NCI-H2107 treated with DMSO at 0.1 percent for 48 hours (cell line): ENCODE measurements around the gene POMT1.
"Not testable (repeated sequence)": the region's sequence is repeated elsewhere in the genome, so short reads cannot be mapped to it uniquely, and the experiment has no call there.

Source experiments
- DNase-seq: peaks from one replicate; lab custom pipeline; 2025; ENCODE audit not compliant: unreplicated experiment; lab: John Stamatoyannopoulos, UW

The POMT1 gene

DNA sequence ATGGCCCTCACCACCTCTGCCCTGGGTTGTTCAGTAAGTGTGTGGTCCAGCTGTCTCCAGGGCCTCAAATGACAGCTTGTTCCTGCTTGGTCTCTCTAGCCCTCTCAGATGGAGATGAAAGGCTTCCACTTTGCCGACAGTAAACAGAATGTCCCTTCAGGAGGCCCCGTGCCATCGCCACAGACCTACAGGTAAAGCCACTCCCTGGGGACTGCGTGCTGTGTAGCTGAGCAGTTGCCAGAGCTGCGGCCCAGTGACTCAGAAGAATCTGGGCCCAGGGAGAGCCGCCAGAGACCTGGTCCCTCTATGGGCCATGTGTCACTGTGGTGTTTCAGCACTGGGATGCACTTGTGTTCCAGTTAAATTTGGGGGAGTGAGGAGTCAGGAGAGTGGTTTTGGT, 10.6 kb upstream of the POMT1 start:
- DNase-seq = no peak

DNA sequence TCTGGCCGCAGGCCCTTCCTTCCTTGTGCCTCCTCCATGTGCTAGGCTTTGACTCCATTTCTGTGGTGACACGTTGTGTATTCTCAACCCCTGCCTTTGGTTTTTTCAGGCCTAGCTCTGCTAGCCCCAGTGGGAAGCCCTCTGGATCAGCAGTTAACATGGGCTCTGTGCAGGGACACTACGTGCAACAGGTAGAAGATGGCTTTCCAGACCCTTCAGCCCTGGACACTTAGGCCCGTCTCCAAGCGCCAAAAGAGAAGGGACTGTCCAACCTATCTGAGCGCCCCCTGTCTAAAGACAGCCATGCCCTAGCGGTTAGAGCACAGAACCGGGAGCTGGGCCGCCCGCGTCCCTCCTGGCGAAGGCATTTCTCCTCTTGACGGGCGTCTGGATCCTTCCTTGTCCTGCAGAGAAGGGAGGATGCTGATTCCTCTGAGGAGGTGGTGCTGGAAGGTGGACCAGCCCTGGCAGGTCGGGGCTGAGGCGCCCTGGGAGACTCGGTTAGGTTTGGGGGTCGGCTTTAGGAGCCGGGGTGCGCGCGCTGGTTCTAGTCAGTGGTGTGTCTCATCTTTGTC, 8.3 kb upstream of the POMT1 start:
- DNase-seq = no peak

DNA sequence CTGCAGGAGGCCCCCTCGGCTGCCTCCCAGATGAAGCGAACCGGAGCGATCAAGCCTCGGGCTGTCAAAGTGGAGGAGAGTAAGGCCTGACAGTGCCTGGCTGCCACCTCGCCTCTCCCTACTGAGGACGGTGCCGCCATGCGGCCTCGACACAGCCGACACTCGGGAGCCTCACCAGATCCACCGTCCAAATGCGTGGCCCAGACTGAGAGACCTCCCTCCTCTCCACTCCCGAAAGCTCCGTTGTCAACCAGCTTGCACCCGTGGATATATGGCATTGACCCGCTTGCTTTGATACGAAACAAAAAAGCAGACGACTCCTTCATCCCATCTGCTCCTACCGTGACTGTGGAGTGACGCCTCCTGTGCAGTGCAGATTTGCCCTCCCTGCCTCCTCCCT, 6.9 kb upstream of the POMT1 start:
- DNase-seq = no peak

DNA sequence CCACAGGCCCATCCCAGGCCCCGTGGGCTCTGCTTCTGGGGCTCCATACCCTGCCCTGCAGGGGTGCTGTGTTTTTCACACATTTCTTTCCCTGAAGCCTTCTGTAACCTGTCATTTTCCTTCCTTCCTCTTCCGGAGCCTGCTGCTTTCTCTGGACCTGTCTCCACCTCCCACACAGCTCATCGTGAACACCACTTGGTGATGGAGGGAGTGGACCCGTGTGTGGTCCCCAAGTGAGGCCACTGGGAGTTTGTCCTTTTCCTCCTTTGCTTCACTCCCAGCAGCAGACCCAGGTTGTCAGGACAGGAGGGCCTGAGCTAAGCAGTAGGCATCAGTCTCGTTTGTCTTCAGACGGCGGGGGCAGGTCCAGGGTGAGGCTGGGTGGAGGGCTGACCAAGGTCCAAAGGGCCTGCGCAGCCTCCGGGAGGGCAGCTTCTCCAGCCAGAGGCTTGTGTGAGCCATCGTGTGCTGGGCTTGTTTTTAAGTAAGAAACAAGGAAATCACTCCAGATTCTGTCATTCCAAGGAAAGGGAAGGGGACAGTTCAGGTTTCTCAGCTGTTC, 5.8 kb upstream of the POMT1 start:
- DNase-seq = no peak

DNA sequence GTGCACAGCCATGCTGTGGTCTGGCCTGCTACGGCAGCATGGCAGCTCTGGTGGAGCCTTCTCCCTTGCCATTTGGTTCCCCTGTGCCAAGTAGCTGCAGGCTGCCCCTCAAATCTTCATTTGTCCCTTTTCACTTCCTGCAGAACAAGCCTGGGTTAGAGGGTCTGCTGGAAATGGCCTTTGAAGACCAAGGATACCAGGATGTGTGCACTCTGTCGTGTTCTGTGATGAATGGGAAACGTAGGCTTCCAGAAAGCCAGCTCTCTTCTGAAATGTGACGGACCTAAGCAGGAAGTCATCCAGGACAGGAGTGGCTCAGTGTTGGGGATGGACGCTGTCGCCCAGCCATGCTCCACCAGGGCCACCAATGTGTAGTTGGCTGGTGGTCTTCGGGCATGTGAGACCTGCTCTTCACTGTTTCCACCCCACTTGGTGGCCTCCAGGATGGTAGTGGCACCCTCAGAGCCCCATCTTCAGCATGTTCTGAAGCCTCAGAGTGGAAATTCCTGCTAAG, 3.4 kb upstream of the POMT1 start:
- DNase-seq = no peak

DNA sequence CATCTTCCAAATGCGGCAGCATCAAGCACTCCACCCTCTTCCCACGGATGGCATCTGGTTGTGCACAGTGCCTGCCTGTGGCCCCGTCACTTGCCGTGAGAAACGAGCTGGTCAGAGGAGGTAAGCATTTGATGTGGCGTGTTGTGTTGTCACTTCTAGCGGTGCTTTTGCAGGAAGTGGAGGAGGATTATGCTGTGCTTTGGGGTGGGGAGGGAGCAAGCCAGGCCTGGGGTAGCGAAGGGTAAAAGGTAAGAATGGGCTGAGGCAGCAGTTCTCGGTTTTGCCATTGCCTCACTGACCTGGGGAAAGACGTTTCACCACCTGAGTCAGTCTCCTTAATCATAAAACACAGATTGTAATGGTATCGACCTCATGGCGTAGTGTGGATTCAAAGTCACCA, 2.3 kb upstream of the POMT1 start:
- DNase-seq = no peak

DNA sequence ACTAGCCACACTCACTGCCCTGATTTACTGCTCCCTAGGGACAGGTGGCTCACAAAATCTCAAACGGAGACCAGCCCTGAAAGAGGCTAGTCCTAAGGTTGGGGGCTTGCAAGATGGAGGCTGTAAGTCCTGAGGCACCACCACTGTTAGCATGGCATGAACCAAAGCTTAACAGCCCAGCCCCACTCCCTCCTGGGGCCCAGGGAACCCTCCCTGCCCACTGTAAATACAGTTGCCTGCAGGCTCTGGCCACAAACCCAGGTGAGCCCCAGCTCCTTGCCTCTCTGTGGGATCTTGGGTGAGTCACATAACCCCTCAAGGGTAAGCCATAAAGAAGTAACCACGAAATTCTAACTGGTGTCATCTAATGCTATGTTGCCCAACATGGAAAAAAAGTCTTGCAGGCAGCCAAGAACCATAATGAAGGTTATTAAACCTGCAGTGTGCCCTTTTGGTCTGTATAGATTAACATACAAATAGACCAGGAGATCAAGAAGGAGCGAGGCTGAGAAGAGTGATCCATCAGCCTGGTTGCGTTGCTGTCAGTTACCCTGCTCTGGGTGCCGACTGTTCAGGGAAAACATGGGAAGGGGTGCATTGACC, 1.7 kb upstream of the POMT1 start:
- DNase-seq = no peak

DNA sequence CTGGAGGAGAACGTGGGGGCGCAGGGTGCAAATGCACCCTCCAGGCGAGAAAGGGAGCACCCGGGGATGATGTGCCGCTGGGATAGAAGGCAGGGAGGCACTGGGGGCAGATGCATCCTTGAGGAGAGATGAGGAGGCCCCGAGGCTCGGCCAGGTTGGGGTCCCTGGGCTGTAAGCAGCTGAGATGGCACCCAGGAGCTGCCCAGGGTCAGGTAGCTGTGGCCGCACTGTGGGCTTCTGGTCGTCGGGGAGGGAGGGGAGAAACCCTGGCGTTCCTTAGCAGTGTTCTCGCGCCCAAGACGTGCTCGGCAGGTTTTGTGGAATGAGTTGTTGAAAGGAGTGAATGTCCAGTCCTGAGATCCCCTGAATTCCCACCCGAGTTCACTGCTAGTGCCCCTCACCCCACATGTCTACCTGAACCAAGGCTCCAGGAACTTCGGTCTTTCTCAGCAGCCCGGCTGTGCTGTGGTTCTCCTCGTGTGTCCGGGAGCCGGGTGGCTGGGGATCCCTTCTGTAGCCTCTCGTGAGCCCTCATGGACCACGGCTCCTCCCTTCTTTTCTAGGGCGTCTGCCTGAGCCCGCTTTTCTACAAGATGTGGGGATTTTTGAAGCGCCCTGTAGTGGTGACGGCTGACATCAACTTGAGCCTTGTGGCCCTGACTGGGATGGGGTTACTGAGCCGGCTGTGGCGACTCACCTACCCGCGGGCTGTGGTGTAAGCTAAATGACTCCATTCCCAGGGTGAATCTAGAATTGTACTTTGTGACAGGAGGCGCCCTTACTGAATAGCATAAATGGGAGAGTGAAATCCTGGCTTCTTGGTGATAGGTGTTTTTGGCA, 1.1 kb downstream of the POMT1 start:
- DNase-seq = no peak

DNA sequence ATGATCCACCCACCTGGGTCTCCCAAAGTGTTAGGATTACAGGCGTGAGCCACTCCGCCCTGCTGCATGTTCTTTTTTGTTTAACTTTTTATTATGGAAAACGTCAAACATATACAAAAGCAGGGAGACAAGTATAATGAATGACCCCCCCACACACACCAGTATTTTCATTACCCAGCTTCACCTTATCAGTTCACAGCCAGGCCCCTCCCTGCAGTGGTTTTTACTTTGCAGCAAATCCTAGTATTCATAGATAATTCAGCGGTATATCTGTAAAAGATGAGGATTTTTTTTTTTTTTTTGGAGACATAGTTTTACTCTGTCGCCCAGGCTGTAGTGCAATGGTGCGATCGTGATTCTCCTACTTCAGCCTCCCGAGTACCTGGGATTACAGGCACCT, 2.3 kb downstream of the POMT1 start:
- no peak for DNase-seq

DNA sequence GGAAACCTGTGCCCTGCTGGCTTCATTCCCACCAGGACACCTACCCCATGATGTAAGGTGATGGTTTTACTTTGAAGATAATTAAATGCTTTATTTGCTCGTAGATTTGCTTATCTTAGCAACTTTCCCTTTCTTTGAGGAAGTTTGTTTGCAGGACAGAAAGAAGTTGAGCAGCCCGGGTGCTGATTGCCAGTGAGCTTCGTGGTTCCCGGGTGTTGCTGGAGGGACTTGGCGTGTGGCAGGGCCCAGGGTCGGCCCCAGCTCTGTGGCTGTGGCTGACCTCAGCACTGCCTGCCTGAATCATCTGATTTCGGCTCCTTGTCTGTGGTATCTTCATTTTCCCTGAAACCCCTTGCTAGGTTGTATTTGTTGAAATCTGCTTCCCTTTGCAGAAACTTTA, 8.7 kb downstream of the POMT1 start:
- no peak for DNase-seq

DNA sequence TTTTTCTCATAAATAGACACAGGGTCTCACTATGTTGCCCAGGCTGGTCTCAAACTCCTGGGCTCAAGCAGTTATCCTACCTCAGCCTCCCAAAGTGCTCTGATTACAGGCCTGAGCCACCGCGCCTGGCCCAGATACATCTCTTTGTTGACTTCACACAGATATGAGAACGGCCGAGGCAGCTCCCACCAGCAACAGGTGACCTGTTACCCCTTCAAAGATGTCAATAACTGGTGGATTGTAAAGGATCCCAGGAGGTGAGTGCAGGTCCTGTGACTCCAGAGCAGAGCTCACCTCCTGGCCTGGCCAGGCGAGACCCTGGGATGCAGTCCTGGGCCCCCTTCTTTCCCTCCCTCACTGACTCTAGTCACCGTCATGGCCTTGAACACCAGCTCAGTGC, 9.2 kb downstream of the POMT1 start:
- DNase-seq = no peak

DNA sequence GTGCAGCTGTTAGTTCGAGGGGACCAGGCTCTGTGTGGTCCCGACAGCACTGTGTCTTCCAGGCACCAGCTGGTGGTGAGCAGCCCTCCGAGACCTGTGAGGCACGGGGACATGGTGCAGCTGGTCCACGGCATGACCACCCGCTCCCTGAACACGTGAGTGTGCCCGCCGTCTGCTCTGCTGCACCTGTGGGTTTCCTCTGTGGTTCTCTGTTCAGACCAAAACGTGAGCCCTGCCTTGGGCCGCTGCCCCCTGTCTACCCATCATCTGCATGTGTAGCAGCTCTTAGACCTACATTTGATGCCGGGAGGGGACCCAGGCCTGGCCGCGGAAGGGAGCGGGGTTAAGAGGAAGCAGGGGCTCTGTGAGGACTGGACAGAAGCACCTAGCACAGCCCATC, 10.5 kb downstream of the POMT1 start:
- DNase-seq = no peak

DNA sequence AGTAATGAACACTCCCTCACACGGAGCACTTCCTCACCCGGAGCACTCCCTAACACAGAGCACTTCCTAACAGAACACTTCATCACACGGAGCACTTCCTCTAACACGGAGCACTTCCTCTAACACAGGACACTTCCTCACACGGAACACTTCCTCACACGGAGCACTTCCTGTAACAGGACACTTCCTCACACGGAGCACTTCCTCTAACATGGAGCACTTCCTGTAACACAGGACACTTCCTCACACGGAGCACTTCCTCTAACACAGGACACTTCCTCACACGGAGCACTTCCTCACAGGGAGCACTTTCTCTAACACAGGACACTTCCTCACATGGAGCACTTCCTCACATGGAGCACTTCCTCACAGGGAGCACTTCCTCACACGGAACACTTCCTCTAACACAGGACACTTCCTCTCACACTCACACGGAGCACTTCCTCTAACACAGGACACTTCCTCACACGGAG, 12.9 kb downstream of the POMT1 start:
- not testable (repeated sequence) for DNase-seq

DNA sequence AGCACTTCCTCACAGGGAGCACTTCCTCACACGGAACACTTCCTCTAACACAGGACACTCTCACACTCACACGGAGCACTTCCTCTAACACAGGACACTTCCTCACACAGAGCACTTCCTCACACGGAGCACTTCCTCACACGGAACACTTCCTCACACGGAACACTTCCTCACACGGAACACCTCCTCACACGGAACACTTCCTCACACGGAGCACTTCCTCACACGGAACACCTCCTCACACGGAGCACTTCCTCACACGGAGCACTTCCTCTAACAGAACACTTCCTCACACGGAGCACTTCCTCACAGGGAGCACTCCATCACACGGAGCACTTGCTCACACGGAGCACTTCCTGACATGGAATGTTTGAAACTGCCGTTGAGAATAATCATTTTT, 13.4 kb downstream of the POMT1 start:
- DNase-seq = no peak

DNA sequence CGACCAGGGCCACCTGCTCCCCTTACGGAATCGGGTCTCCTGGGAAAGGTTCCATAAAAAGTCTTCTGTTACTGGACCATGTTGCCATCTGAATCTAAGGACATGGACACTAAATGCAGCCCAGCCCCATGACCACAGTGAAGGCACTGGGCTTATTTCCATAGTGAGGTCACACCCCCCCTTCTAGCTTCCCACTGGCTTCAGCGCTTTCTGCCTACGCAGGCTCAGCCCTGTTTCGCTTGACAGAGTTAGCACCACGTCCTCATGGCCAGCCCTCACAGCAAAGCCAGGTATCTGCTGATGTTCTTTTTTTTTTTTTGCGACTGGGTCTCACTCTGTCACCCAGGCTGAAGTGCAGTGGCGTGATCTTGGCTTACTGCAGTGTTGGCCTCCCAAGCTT, 14.2 kb downstream of the POMT1 start:
- DNase-seq = no peak

DNA sequence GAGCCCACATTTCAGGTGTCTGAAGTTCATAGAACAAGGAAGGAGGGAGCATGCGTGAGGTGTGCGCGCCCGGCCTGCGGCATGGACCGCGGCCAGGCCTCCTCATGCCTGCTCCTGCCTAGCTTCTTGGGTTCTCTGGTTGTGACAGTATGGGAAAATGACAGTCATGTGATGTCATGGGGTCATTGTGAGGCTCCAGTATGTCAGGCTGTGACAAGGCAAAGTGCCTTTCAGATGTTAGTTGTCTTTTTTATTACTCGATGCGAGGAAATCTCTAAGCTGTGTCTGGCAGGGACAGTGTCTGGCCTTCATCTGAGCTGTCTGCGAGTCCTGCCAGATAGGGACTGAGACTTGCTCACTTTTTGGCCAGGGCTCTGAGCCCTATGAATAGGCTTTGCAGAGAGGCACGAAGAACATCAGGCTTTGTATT, 15.1 kb downstream of the POMT1 start:
- no peak for DNase-seq

DNA sequence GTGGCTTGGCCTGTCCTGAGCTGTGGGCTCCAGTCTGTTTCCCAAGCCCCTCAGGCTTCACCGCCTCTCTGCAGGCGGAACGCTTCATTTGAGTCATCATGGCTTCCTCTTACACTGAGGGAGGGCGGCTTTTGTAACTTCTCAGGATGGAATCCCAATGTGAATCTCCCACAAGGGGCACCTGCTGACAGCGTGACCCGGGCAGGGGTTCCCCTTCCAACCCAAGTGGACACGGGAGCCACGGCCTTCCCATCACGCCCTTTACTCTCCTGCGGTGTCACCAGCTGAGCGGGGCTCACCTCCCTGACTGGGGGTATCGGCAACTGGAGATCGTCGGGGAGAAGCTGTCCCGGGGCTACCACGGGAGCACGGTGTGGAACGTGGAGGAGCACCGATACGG, 15.8 kb downstream of the POMT1 start:
- no peak for DNase-seq

DNA sequence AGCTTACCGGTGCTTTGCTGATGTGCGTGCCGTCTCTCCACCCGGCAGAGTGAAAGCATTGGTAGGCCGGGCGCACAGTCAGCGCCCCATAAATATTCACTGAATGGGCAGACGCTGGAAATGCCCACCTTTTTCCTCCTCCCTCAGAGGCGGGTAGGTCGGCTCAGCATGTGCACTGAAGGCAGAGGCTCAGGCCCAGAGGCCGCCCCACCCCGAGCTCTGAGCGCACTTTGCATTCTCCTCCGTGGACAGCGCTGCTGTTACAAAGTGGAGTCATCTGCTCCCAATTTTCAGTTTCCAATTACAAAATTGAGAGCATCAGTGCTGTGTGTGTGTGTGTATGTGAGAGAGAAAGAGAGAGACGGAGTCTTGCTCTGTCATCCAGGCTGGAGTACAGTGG, 17.8 kb downstream of the POMT1 start:
- DNase-seq = no peak

DNA sequence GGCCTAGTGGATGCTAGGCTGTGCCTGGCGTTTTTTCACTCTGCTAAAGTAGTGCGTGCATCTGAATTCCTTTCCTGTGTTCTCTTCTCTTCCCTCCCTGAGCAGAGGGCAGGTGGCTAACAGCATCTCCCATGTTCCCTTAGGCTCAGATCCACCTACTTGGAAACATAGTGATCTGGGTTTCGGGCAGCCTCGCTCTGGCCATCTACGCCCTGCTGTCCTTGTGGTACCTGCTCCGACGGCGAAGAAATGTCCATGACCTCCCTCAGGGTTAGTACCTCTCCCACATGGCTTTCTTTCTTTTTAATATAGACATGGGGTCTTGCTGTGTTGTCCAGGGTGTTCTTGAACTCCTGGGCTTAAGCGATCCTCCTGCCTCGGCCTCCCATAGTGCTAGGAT, 18.5 kb downstream of the POMT1 start:
- no peak for DNase-seq

DNA sequence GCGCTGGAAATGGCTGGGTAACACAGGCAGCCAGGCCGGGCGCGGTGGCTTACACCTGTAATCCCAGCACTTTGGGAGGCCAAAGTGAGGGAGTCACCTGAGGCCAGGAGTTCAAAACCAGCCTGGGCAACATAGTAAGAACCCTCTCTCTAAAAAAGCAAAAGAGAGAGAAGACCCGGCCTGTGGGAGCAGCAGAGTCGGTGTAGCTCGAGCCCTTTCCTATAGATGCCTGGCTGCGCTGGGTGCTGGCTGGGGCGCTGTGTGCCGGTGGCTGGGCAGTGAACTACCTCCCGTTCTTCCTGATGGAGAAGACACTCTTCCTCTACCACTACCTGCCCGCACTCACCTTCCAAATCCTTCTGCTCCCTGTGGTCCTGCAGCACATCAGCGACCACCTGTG, 19.1 kb downstream of the POMT1 start:
- DNase-seq = no peak

DNA sequence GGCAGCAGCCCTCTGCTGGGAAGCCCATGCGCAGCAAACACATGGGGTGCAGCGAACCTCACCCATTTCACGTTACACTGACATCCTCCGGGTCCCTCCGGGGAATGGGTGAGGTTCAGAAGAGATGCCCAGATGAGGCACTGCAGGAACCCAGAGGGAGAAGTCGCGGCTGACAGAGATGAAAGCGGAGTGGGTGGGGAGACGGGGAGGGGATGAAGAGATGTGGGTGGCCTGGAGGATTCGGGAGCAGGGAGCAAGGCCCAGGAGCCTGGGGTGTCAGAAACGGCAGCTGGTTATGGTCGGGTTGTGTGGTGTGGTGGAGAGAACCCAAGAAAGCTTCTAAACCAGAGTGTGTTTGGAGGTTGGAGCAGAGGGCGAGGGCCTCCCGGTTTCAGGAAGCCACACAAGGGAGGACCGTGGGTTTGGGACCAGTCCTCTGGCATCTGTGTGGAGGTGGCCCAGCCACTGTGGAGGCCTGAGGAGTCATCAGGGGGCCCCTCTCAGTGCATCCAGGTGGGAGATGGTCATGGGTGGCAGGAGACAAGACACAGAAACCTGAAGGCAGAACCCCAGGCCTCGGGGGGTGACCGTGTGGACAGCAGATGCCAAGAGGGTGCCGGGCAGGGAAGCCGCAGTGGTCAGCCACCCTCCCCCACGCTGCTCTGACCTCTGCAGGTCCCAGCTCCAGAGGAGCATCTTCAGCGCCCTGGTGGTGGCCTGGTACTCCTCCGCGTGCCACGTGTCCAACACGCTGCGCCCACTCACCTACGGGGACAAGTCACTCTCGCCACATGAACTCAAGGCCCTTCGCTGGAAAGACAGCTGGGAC, 19.8 kb downstream of the POMT1 start:
- no peak for DNase-seq
